Adrenal gland (tissue), 5 donors: ENCODE results near the gene SYNE2.

ENCODE experiments used
- CTCF ChIP-seq, 6 experiments: fragments of 450-650 bp in 4 of 6; fragments of 200-600 bp in 2 of 6; sonication (generic) in 1 of 6; IDR thresholded peaks; 1 replicate in 5 of 6; 2 replicates in 1 of 6; pipeline versions ENCODE4 v1.5.1 to v1.8.0; 2016 to 2021; ENCODE audit warnings: antibody characterized with exemption in 6 of 6, mild to moderate bottlenecking in 2 of 6, moderate library complexity in 1 of 6
- POLR2A ChIP-seq, 2 donors: fragments of 450-650 bp; IDR thresholded peaks; one replicate each; pipeline ENCODE4 v1.6.1; 2017; ENCODE audit warnings: antibody characterized with exemption in 2 of 2, mild to moderate bottlenecking in 2 of 2, moderate library complexity in 1 of 2
- donor health status: DM: no; HTN: no; CAD: no.

GRCh38 chr14:64212666-64213065 is 359.9 kb downstream of the SYNE2 start:
- no peak for TF ChIP-seq CTCF (IDR thresholded peaks at IDR 0.05)
- no peak for TF ChIP-seq POLR2A (IDR thresholded peaks at IDR 0.05)
